H1 (cell line): ENCODE results near the gene JPT1. TPM values are rescaled to one million over a fixed set of nuclear protein-coding genes. Genes with fewer than 3 reads are reported as not detected.

Experiments
- CBX5 ChIP-seq: fragments of 300-800, 300-1000 bp; sonication (generic); IDR thresholded peaks from 2 replicates; pipeline ENCODE4 v1.7.1; 2016; ENCODE audit warnings: antibody characterized with exemption, low read length, low read depth
- CHD1 ChIP-seq: IDR thresholded peaks from 2 replicates; pipeline ENCODE4 v1.6.1; 2012; ENCODE audit warnings: low read depth, low read length, improper control_type of control experiment
- EGR1 ChIP-seq: IDR thresholded peaks from 2 replicates; pipeline ENCODE4 v1.6.1; 2011; ENCODE audit warnings: low read depth, low read length, borderline replicate concordance
- JUN ChIP-seq: IDR thresholded peaks from 2 replicates; pipeline ENCODE4 v1.6.1; 2011; ENCODE audit warnings: low read depth, mild to moderate bottlenecking, improper control_type of control experiment, low read length
- JUND ChIP-seq: IDR thresholded peaks from 2 replicates; pipeline ENCODE4 v1.6.1; 2011; ENCODE audit warnings: mild to moderate bottlenecking, improper control_type of control experiment, low read length
- KDM5A ChIP-seq: fragments of 200-600 bp; IDR thresholded peaks from 2 replicates; pipeline ENCODE4 v1.7.1; 2012; ENCODE audit warnings: mild to moderate bottlenecking, low read length, inconsistent platforms, mixed read lengths
- POLR2A ChIP-seq, 2 experiments: IDR thresholded peaks; 1 replicate in 1 of 2; 2 replicates in 1 of 2; pipeline ENCODE4 v1.6.1; 2011; ENCODE audit warnings: low read depth in 2 of 2, low read length in 2 of 2, mild to moderate bottlenecking in 2 of 2; ENCODE audit errors: control extremely low read depth in 1 of 2
- POLR2AphosphoS5 ChIP-seq: IDR thresholded peaks from 2 replicates; pipeline ENCODE4 v1.6.1; 2011; ENCODE audit warnings: low read depth, low read length
- POU5F1 ChIP-seq: IDR thresholded peaks from 2 replicates; pipeline ENCODE4 v1.6.1; 2011; ENCODE audit warnings: low read depth, mild to moderate bottlenecking, low read length, moderate library complexity
- RBBP5 ChIP-seq: IDR thresholded peaks from 2 replicates; pipeline ENCODE4 v1.7.1; 2012; ENCODE audit warnings: low read depth, mild to moderate bottlenecking, inconsistent platforms, low read length, moderate library complexity, borderline replicate concordance
- SAP30 ChIP-seq: fragments of 300-600 bp; sonication (generic); IDR thresholded peaks from 2 replicates; pipeline ENCODE4 v1.7.1; 2012; ENCODE audit warnings: low read length, moderate library complexity, mild to moderate bottlenecking, inconsistent platforms; ENCODE audit not compliant: insufficient read depth, insufficient replicate concordance
- SIN3A ChIP-seq, 2 experiments: IDR thresholded peaks in 1 of 2; conservative IDR thresholded peaks in 1 of 2; 2 replicates each; pipeline ENCODE4 v1.6.1; 2011 to 2012; ENCODE audit warnings: low read length in 2 of 2, improper control_type of control experiment in 1 of 2, low read depth in 1 of 2, mild to moderate bottlenecking in 1 of 2
- TEAD4 ChIP-seq: IDR thresholded peaks from 2 replicates; pipeline ENCODE4 v1.6.1; 2012; ENCODE audit warnings: low read depth, low read length, inconsistent platforms, mixed read lengths
- YY1 ChIP-seq: IDR thresholded peaks from 2 replicates; pipeline ENCODE4 v1.6.1; 2011; ENCODE audit warnings: low read depth, mild to moderate bottlenecking, low read length
- polyA plus RNA-seq, 7 experiments: library from polyadenylated mRNA; depleted of rRNA in 3 of 7; stranded (reverse) in 5 of 7; unstranded in 2 of 7; fragments of >200 nt in 5 of 7; fragments of 200-250 nt in 2 of 7; gene quantifications; 1 replicate in 5 of 7; 2 replicates in 1 of 7; 4 replicates in 1 of 7; pipeline versions ENCODE4 v1.2.1 to v1.2.3, GENCODE V29; 2011 to 2013; ENCODE audit warnings: missing spikeins in 2 of 7, mixed read lengths in 2 of 7
- total RNA-seq: library from RNA; stranded (reverse); fragmentation: NEBNext Ultra II Directional; extraction: Animal tissue kit (Norgen Biotek cat#: 25700); gene quantifications from 2 replicates; pipeline ENCODE4 v1.2.1, GENCODE V29; 2021
- TF ChIP-seq, protein P1 (sequence below), 3 experiments: IDR thresholded peaks; 1 replicate in 2 of 3; 2 replicates in 1 of 3; pipeline versions ENCODE4 v1.5.1 to v1.6.1; 2011; ENCODE audit warnings: low read length in 3 of 3, mild to moderate bottlenecking in 3 of 3, inconsistent platforms in 2 of 3, low read depth in 1 of 3, moderate library complexity in 1 of 3; ENCODE audit not compliant: insufficient read depth in 1 of 3; ENCODE audit errors: control extremely low read depth in 1 of 3
- TF ChIP-seq, protein P2 (sequence below): IDR thresholded peaks from 2 replicates; pipeline ENCODE4 v1.6.1; 2012; ENCODE audit warnings: inconsistent platforms

The JPT1 gene
- total and polyA plus RNA-seq, 2 of the 8 experiments (the other 6 are each of a cell fraction or from before 2014, with no cell fraction given), result 154 to 369 TPM

DNA sequence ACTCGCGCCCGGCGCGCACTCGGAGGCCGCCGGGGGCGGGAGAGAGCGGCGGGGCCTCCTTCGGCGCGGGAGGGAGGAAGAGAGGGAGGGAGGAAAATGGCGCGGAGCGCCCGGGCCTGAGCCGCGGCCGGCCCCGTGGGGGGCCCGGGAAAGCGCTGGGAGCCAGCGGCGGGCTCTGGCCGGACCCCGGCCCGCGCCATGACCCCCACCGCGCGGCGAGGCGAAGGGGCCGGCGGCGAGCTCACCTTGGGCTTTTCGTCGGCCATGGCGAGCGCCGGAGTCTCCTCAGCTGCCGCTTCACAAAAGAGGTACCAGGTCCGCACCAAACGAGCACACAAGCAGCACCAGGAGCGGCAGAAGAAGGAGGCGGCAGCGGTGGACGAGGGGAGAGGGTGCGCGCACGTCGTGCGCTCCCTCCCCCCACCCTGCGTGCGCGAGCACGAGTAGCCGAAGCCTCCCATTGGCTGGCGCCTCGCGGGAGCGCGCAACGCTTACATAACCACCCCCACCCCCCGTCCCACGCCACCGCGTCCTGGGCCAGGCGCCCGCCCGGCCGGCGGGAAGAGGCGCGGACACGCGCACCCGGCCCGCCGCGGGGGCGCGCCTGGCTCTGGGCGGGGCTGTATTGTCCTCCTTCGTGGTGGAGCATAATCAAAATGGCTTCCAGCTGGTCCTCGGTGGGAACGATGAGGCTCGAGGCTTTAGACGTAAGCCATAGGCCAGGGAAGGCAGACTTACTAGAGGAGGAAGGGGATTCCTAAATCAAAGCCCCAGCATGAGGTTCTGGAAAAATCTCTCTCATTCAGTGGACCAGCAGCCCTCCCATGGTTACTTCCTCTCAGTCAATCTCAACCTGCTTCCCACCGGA lies 28.5 kb upstream of the JPT1 start, which contains the start of gene SUMO2 (continued):
- no peak for TF ChIP-seq SAP30
- TF ChIP-seq, protein P1, sequence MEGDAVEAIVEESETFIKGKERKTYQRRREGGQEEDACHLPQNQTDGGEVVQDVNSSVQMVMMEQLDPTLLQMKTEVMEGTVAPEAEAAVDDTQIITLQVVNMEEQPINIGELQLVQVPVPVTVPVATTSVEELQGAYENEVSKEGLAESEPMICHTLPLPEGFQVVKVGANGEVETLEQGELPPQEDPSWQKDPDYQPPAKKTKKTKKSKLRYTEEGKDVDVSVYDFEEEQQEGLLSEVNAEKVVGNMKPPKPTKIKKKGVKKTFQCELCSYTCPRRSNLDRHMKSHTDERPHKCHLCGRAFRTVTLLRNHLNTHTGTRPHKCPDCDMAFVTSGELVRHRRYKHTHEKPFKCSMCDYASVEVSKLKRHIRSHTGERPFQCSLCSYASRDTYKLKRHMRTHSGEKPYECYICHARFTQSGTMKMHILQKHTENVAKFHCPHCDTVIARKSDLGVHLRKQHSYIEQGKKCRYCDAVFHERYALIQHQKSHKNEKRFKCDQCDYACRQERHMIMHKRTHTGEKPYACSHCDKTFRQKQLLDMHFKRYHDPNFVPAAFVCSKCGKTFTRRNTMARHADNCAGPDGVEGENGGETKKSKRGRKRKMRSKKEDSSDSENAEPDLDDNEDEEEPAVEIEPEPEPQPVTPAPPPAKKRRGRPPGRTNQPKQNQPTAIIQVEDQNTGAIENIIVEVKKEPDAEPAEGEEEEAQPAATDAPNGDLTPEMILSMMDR (IDR thresholded peaks at IDR 0.05; ENCODE audit: control extremely low read depth in 1 of 3, insufficient read depth in 1 of 3, low read depth in 1 of 3, low read length in 3 of 3), result peak in 1 of 3 experiments; percentile 15; a peak in 1 of 4 replicates
- TF ChIP-seq, protein P2, sequence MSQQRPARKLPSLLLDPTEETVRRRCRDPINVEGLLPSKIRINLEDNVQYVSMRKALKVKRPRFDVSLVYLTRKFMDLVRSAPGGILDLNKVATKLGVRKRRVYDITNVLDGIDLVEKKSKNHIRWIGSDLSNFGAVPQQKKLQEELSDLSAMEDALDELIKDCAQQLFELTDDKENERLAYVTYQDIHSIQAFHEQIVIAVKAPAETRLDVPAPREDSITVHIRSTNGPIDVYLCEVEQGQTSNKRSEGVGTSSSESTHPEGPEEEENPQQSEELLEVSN, result peak; percentile 47; the same call in 1 of the 2 replicates
- 0 out of 4 replicates have a peak, but pooled peaks of 1 of the 2 experiments have one; percentile 39 for TF ChIP-seq SIN3A (conservative IDR thresholded peaks at IDR 0.05 in 1 of 2, IDR thresholded peaks at IDR 0.05 in 1 of 2; ENCODE audit: low read depth in 1 of 2, low read length in 2 of 2)
- peak; percentile 85 for TF ChIP-seq POLR2AphosphoS5
- no peak for TF ChIP-seq POU5F1
- no peak for TF ChIP-seq JUN
- TF ChIP-seq CBX5, result no peak
- TF ChIP-seq RBBP5, result no peak; the same call in 1 of the 2 replicates
- TF ChIP-seq KDM5A, result no peak; the same call in 1 of the 2 replicates
- peak; percentile 96 for TF ChIP-seq YY1
- TF ChIP-seq TEAD4, result no peak
- no peak for TF ChIP-seq CHD1
- peak; percentile 44 to 89 for TF ChIP-seq POLR2A (IDR thresholded peaks at IDR 0.05; ENCODE audit: control extremely low read depth in 1 of 2, low read depth in 2 of 2, low read length in 2 of 2)
- TF ChIP-seq EGR1, result no peak
- 0 out of 2 replicates have a peak, but pooled peaks have one; percentile 31 for TF ChIP-seq JUND
